K562 (cell line): ENCODE results near the gene YLPM1. TPM values are rescaled to one million over a fixed set of nuclear protein-coding genes. Genes with fewer than 3 reads are reported as not detected.

ENCODE experiments used
- ATAC-seq: fragments of 200-7000 bp; cut with Tn5 transposase; 3 replicates; pipeline ENCODE4 v1.9.1; 2020; ENCODE audit warnings: moderate library complexity
- BruUV-seq: library from RNA; stranded (reverse); fragments of 400-500 nt; replicated peaks from 2 replicates; lab custom pipeline; 2021; lab: Mats Ljungman, UMichigan
- CTCF ChIA-PET: fragments of 300-600 bp; formaldehyde crosslinking; extraction: SDS; loops from one replicate; lab custom pipeline; 2021; ENCODE audit warnings: low intra/inter-chr PET ratio; lab: Yijun Ruan, JAX
- POLR2A ChIA-PET: fragments of 300-600, 350-650 bp; sonication (Branson Sonifier 250); formaldehyde crosslinking; extraction: SDS; loops from one replicate; lab custom pipeline; 2021; ENCODE audit warnings: antibody characterized with exemption, inconsistent platforms; lab: Yijun Ruan, JAX
- DNase-seq, 4 experiments: peaks; one replicate each; pipeline versions ENCODE4 v3.0.0 to v3.0.0-alpha.2; 2011 to 2018; ENCODE audit warnings: low spot score in 3 of 4, mixed read lengths in 3 of 4; ENCODE audit errors: extremely low read depth in 1 of 4
- FAIRE-seq: peaks from 2 replicates; lab custom pipeline; 2011; peaks lifted over from hg19 to GRCh38; lab: Jason Lieb, UNC
- H2AFZ ChIP-seq: 2 replicates; pipeline ENCODE4 v1.6.0; 2011; ENCODE audit warnings: low read depth, low read length, control low read depth, inconsistent platforms
- H3K27ac ChIP-seq: fragments of 200-600 bp; 3 replicates; pipeline ENCODE4 v1.8.0; 2011; ENCODE audit warnings: low read depth, mild to moderate bottlenecking, control low read depth, inconsistent platforms, low read length, moderate library complexity, mixed read lengths; ENCODE audit errors: extremely low read depth
- H3K27me3 ChIP-seq, 2 experiments: fragments of 300-600 bp in 1 of 2; 2 replicates in 1 of 2; 3 replicates in 1 of 2; pipeline versions ENCODE4 v1.6.0 to v1.8.0; 2011; ENCODE audit warnings: inconsistent platforms in 2 of 2, low read length in 2 of 2, mild to moderate bottlenecking in 1 of 2, mixed read lengths in 1 of 2, moderate library complexity in 1 of 2; ENCODE audit not compliant: control insufficient read depth in 2 of 2, insufficient read depth in 2 of 2
- H3K36me3 ChIP-seq: fragments of 300-600 bp; 3 replicates; pipeline ENCODE4 v1.8.0; 2011; ENCODE audit warnings: mild to moderate bottlenecking, low read length, inconsistent platforms; ENCODE audit not compliant: control insufficient read depth, insufficient read depth
- H3K4me1 ChIP-seq, 2 experiments: fragments of 200-600 bp in 1 of 2; replicated peaks in 1 of 2; 2 replicates in 1 of 2; 3 replicates in 1 of 2; pipeline versions ENCODE4 v1.5.1 to v1.8.0; 2011; ENCODE audit warnings: inconsistent platforms in 2 of 2, low read length in 2 of 2, mild to moderate bottlenecking in 1 of 2, mixed read lengths in 1 of 2, moderate library complexity in 1 of 2; ENCODE audit not compliant: control insufficient read depth in 2 of 2, insufficient read depth in 2 of 2
- H3K4me2 ChIP-seq: 2 replicates; pipeline ENCODE4 v1.6.1; 2011; ENCODE audit warnings: low read length, control low read depth, inconsistent platforms, mixed read lengths; ENCODE audit not compliant: insufficient read depth
- H3K4me3 ChIP-seq: fragments of 200-600 bp; sonication (generic), shearing (Covaris generic); 2 replicates; pipeline ENCODE4 v1.5.1; 2016; ENCODE audit warnings: control low read depth, inconsistent platforms
- H3K79me2 ChIP-seq: fragments of 200-600 bp; 3 replicates; pipeline ENCODE4 v1.8.0; 2011; ENCODE audit warnings: low read length, inconsistent platforms; ENCODE audit not compliant: control insufficient read depth, insufficient read depth
- H3K9ac ChIP-seq, 2 experiments: 2 replicates each; pipeline versions ENCODE4 v1.6.0 to v1.6.1; 2011; ENCODE audit warnings: low read depth in 2 of 2, low read length in 2 of 2, control low read depth in 1 of 2, inconsistent platforms in 1 of 2, mild to moderate bottlenecking in 1 of 2, mixed read lengths in 1 of 2; ENCODE audit not compliant: insufficient read depth in 1 of 2
- H3K9me1 ChIP-seq: one replicate; pipeline ENCODE4 v1.6.0; 2011; ENCODE audit warnings: inconsistent platforms, mild to moderate bottlenecking, low read length, moderate library complexity; ENCODE audit not compliant: control insufficient read depth, insufficient read depth
- H3K9me3 ChIP-seq: replicated peaks from 2 replicates; pipeline ENCODE4 v1.5.1; 2011; ENCODE audit warnings: low read depth, low read length, inconsistent platforms; ENCODE audit not compliant: control insufficient read depth, insufficient read depth
- H4K20me1 ChIP-seq: replicated peaks from 2 replicates; pipeline ENCODE4 v1.6.1; 2011; ENCODE audit warnings: low read length, inconsistent platforms, mixed read lengths; ENCODE audit not compliant: control insufficient read depth, insufficient read depth
- BRD4 ChIP-seq: fragments of 200-600 bp; sonication (generic); IDR thresholded peaks from 2 replicates; pipeline ENCODE4 v1.6.1; 2017; ENCODE audit warnings: inconsistent platforms
- CEBPG ChIP-seq, 3 experiments: fragments of 200-800 bp in 1 of 3; sonication (Bioruptor generic) in 1 of 3; sonication (generic) in 1 of 3; formaldehyde crosslinking in 1 of 3; IDR thresholded peaks in 2 of 3; conservative IDR thresholded peaks in 1 of 3; 2 replicates each; pipeline versions ENCODE4 v1.6.1 to v1.8.0; 2016 to 2022; ENCODE audit warnings: missing compliant biosample characterization in 2 of 3, missing genetic modification characterization in 2 of 3, mild to moderate bottlenecking in 1 of 3, missing genetic modification reagents in 1 of 3
- PYGO2 ChIP-seq: fragments of 450-650 bp; IDR thresholded peaks from 2 replicates; pipeline ENCODE4 v1.6.1; 2016; ENCODE audit warnings: mild to moderate bottlenecking, missing genetic modification characterization, moderate library complexity, missing compliant biosample characterization
- RBM25 ChIP-seq: fragments of 200-400 bp; formaldehyde crosslinking; IDR thresholded peaks from 2 replicates; pipeline ENCODE4 v1.6.1; 2018; ENCODE audit warnings: low read length, low read depth, moderate library complexity; ENCODE audit not compliant: severe bottlenecking
- SMAD2 ChIP-seq: fragments of 150-350 bp; IDR thresholded peaks from 2 replicates; pipeline ENCODE4 v1.6.1; 2014; ENCODE audit warnings: low read depth, mild to moderate bottlenecking, low read length
- ZFP36 ChIP-seq: fragments of 150-350 bp; IDR thresholded peaks from 2 replicates; pipeline ENCODE4 v1.6.1; 2018; ENCODE audit warnings: low read length, low read depth; ENCODE audit not compliant: partially characterized antibody
- WGBS: fragments of 100-300 bp; shearing (Covaris generic); methylation state at CpG from one replicate; pipeline ENCODE4 v1.1.6; 2016; ENCODE audit warnings: low coverage, mixed read lengths; ENCODE audit not compliant: insufficient coverage; ENCODE audit errors: missing lambda C conversion rate; 5-methylcytosine and 5-hydroxymethylcytosine counted together
- in situ Hi-C: fragments of 300-500 bp; cut with MboI; formaldehyde crosslinking; loops from 4 replicates; pipeline ENCODE4 v1.15.0; 2018; ENCODE audit warnings: inconsistent platforms, mixed read lengths
- intact Hi-C: fragments of 100-400 bp; cut with micrococcal nuclease; formaldehyde crosslinking; loops from 2 replicates; pipeline ENCODE4 v1.14.2; 2022
- polyA plus RNA-seq, 8 experiments: library from polyadenylated mRNA; depleted of rRNA in 4 of 8; stranded (reverse) in 5 of 8; unstranded in 3 of 8; fragments of >200 nt; fragmentation: Nextera tagmentation in 2 of 8; fragmentation: Illumina TruSeq in 1 of 8; extraction: Ambion mirVana in 2 of 8; extraction: Trizol in 1 of 8; gene quantifications; 2 replicates each; pipeline versions ENCODE4 v1.2.1 to v1.2.3, GENCODE V29; 2011 to 2014; ENCODE audit warnings: inconsistent platforms in 1 of 8, missing spikeins in 1 of 8
- total RNA-seq, 7 experiments: library from RNA; depleted of rRNA in 6 of 7; stranded (reverse); fragments of >200 nt in 6 of 7; fragmentation: Illumina TruSeq in 2 of 7; extraction: Trizol in 2 of 7; gene quantifications; 2 replicates each; pipeline versions ENCODE4 v1.2.1 to v1.2.3, GENCODE V29; 2011 to 2021; ENCODE audit warnings: low replicate concordance in 1 of 7
- TF ChIP-seq, protein P1 (sequence below): fragments of 450-650 bp; IDR thresholded peaks from 2 replicates; pipeline ENCODE4 v1.6.1; 2016; ENCODE audit warnings: borderline replicate concordance
- TF ChIP-seq, protein P2 (sequence below), 2 experiments: fragments of 450-650 bp in 1 of 2; sonication (generic) in 1 of 2; formaldehyde crosslinking in 1 of 2; IDR thresholded peaks in 1 of 2; conservative IDR thresholded peaks in 1 of 2; 2 replicates each; pipeline versions ENCODE4 v1.6.1 to v1.8.1; 2016 to 2023; ENCODE audit warnings: mild to moderate bottlenecking in 2 of 2, moderate library complexity in 2 of 2, inconsistent platforms in 1 of 2, missing genetic modification reagents in 1 of 2

YLPM1 gene
- total and polyA plus RNA-seq, 9 of the 15 experiments (the other 6 are each of a cell fraction or from before 2014, with no cell fraction given): 7.2 to 32.7 (median 14.6) TPM

DNA sequence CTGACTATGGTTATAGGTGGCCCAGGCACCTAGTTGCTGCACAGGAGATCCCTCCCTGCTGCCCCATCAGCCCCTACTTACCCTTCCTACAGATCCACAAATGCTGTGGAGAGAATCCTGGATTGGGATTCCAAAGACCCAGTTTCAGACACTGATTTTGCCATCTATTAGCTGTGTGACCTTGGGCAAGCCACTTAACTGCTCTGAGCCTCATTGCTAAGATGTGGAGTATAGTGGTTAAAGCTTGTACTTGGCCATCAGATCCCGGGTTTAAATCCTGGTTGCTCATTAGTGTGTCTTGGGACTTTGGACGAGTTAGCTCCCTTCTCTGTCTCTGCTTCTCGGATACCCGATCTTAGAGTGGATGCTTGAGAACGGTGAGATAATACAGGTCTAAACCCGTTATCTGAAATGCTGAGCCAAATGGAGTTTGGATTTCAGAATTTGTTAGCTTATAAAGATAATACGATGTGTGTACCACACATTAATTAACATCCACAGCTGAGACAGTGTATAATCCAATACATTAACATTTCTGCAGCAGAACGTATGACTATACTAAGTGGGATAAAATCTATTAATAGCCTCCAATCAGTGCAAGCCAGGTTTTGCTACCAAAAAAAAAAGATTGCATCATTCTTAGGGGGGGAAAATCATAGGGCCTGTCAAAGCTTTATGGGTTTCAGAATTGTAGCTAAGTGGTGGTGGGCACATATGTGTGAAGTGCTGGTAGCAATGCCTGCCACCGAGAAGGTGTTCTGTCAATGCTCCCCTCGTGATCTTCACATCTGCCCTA lies 96.8 kb downstream of the YLPM1 start:
- peaks cover 0 to 4% of the 10 kb centered on the region in 2 experiments; a peak in 2 of 5 replicates for H3K4me1 ChIP-seq
- no peaks in the 10 kb centered on the region for H3K79me2 ChIP-seq
- in situ Hi-C loops (loop anchor here (5.0 to 10.0 kb wide), 2 partner anchors 42 to 445 kb away; no protein-coding TSS in a partner anchor), intact Hi-C loops (loop anchor here (5.0 kb wide), 1 partner anchor 437 kb away; no protein-coding TSS in a partner anchor)
- no peaks in the 10 kb centered on the region for H3K36me3 ChIP-seq
- 14% methylated on average over 9 of the region's 10 CpGs for WGBS
- no peak for ATAC-seq
- no peaks in the 10 kb centered on the region; the same call in 1 of the 2 replicates for H4K20me1 ChIP-seq
- ChIA-PET POLR2A (interaction anchor here (0.7 kb wide), 1 partner anchor 423 kb away, joined by 3 read pairs; no protein-coding TSS in a partner anchor), CTCF (interaction anchor here (0.6 to 2.1 kb wide), 4 partner anchors 45 to 522 kb away, joined by 3 to 23 read pairs (median 11); no protein-coding TSS in a partner anchor)
- no peak for FAIRE-seq
- no peak overlapping the region for H2AFZ ChIP-seq
- no peak for DNase-seq
- H3K9ac ChIP-seq: no peak overlapping the region
- BruUV-seq: no TSS peak
- H3K4me3 ChIP-seq: no peak overlapping the region
- no peaks in the 10 kb centered on the region for H3K27me3 ChIP-seq
- TF ChIP-seq SMAD2: no peak
- TF ChIP-seq CEBPG (CRISPR knock-in tag; IDR thresholded peaks at IDR 0.05): no peak; the same call in 1 of the 2 replicates
- TF ChIP-seq CEBPG (tag; conservative IDR thresholded peaks at IDR 0.05 in 1 of 2, IDR thresholded peaks at IDR 0.05 in 1 of 2): peak; percentile 48 to 74; a peak in 3 of 4 replicates
- no peak for TF ChIP-seq PYGO2 (tag)
- peak; percentile 75 for TF ChIP-seq RBM25
- peak; percentile 60 for TF ChIP-seq ZFP36
- TF ChIP-seq, protein P1, sequence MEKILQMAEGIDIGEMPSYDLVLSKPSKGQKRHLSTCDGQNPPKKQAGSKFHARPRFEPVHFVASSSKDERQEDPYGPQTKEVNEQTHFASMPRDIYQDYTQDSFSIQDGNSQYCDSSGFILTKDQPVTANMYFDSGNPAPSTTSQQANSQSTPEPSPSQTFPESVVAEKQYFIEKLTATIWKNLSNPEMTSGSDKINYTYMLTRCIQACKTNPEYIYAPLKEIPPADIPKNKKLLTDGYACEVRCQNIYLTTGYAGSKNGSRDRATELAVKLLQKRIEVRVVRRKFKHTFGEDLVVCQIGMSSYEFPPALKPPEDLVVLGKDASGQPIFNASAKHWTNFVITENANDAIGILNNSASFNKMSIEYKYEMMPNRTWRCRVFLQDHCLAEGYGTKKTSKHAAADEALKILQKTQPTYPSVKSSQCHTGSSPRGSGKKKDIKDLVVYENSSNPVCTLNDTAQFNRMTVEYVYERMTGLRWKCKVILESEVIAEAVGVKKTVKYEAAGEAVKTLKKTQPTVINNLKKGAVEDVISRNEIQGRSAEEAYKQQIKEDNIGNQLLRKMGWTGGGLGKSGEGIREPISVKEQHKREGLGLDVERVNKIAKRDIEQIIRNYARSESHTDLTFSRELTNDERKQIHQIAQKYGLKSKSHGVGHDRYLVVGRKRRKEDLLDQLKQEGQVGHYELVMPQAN: no peak
- no peak for TF ChIP-seq BRD4
- TF ChIP-seq, protein P2, sequence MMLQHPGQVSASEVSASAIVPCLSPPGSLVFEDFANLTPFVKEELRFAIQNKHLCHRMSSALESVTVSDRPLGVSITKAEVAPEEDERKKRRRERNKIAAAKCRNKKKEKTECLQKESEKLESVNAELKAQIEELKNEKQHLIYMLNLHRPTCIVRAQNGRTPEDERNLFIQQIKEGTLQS (IDR thresholded peaks at IDR 0.05): peak; percentile 65
- TF ChIP-seq, protein P2 (CRISPR knock-in tag; conservative IDR thresholded peaks at IDR 0.05): no peak
- no peak overlapping the region for H3K4me2 ChIP-seq
- no peaks in the 10 kb centered on the region for H3K9me1 ChIP-seq
- no peaks in the 10 kb centered on the region for H3K9me3 ChIP-seq
- no peak overlapping the region for H3K27ac ChIP-seq
